ENCODE data around the gene PSG5.
"Not testable (repeated sequence)": the region's sequence is repeated elsewhere in the genome, so short reads cannot be mapped to it uniquely, and the experiment has no call there.

Gene PSG5

DNA sequence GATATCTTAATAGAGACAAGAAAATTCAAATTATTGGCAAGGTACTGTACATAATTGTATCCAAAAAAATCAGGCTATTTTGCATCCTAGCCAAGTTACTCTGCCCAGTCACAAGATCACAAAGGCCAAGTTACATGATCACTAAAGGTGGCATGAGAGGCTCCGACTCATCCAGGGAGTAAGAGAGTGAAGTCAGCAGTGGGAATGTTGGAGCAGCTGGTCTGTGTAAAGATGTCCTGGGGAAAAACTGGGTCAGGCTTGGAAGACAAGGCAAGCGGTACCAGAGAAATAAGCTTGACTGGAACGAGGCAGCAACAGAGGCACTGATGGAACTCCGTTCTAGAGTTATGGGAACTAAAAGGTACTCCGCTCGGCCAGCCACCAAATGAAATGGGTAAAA is 53.6 kb downstream of the PSG5 start:
- Histone ChIP-seq H3K4me3 (ENCODE audit: low read depth in 1 of 2, low read length in 1 of 2) (no peak overlapping the region), H3K36me3 (no peaks in the 10 kb centered on the region), H3K27me3 (no peaks in the 10 kb centered on the region), H3K4me1 (ENCODE audit: control insufficient read depth in 1 of 2, insufficient read depth in 1 of 2, low read depth in 1 of 2, low read length in 1 of 2) (no peaks in the 10 kb centered on the region), H3K27ac (no peak overlapping the region), H3K9me3 (no peaks in the 10 kb centered on the region)
- TF ChIP-seq, protein P1, sequence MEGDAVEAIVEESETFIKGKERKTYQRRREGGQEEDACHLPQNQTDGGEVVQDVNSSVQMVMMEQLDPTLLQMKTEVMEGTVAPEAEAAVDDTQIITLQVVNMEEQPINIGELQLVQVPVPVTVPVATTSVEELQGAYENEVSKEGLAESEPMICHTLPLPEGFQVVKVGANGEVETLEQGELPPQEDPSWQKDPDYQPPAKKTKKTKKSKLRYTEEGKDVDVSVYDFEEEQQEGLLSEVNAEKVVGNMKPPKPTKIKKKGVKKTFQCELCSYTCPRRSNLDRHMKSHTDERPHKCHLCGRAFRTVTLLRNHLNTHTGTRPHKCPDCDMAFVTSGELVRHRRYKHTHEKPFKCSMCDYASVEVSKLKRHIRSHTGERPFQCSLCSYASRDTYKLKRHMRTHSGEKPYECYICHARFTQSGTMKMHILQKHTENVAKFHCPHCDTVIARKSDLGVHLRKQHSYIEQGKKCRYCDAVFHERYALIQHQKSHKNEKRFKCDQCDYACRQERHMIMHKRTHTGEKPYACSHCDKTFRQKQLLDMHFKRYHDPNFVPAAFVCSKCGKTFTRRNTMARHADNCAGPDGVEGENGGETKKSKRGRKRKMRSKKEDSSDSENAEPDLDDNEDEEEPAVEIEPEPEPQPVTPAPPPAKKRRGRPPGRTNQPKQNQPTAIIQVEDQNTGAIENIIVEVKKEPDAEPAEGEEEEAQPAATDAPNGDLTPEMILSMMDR (IDR thresholded peaks at IDR 0.05), result no peak

DNA sequence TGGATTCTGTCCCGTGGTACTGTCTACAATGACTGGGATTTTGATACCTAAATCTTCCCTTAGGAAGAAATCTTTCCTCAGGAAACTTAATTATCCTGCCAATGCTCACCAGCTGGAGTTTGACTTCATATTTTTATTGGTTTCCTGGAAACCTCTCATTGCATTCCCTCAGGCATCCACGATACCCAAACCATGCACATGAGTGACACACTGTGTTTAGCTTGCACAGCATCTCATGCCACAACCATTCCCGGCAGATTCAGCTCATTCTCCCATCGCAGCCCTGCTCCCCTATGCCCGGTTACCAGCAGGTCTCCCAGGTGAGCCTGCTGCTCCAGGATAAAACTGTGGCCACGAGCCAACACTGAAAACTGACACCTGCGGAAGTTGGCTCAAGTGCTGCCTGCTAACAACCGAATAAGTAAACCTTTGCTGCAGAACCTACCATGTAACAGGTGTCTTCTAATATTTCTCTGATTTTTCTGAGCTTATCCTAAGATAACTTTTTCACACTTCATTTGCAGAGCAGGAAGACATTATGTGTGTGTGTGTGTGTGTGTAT is 55.0 kb downstream of the PSG5 start:
- H3K4me3 ChIP-seq (ENCODE audit: low read depth in 1 of 2, low read length in 1 of 2); H3K27me3 ChIP-seq; H3K4me1 ChIP-seq (ENCODE audit: control insufficient read depth in 1 of 2, insufficient read depth in 1 of 2, low read depth in 1 of 2, low read length in 1 of 2); H3K36me3 ChIP-seq; H3K27ac ChIP-seq; H3K9me3 ChIP-seq: not testable (repeated sequence)

GRCh38 chr19:43129197-43129596 is 57.1 kb downstream of the PSG5 start:
- H3K4me1 ChIP-seq (ENCODE audit: control insufficient read depth in 1 of 2, insufficient read depth in 1 of 2, low read depth in 1 of 2, low read length in 1 of 2); H3K27me3 ChIP-seq; H3K36me3 ChIP-seq; H3K27ac ChIP-seq; H3K4me3 ChIP-seq (ENCODE audit: low read depth in 1 of 2, low read length in 1 of 2); H3K9me3 ChIP-seq: not testable (repeated sequence)

GRCh38 chr19:43127336-43127735 is 59.0 kb downstream of the PSG5 start:
- H3K9me3 ChIP-seq; H3K27ac ChIP-seq; H3K4me3 ChIP-seq (ENCODE audit: low read depth in 1 of 2, low read length in 1 of 2); H3K27me3 ChIP-seq; H3K4me1 ChIP-seq (ENCODE audit: control insufficient read depth in 1 of 2, insufficient read depth in 1 of 2, low read depth in 1 of 2, low read length in 1 of 2); H3K36me3 ChIP-seq: not testable (repeated sequence)

- Histone ChIP-seq H3K4me3 (ENCODE audit: low read depth in 1 of 2, low read length in 1 of 2) (no peak overlapping the region), H3K27ac (no peak overlapping the region)
- TF ChIP-seq, protein P1 (IDR thresholded peaks at IDR 0.05), result no peak
Measured at GRCh38 chr19:43126720-43127119, 59.6 kb downstream of the PSG5 start.

GRCh38 chr19:43124360-43124759 is 62.0 kb downstream of the PSG5 start:
- Histone ChIP-seq H3K4me3 (ENCODE audit: low read depth in 1 of 2, low read length in 1 of 2) (no peak overlapping the region), H3K27ac (no peak overlapping the region), H3K27me3 (no peaks in the 10 kb centered on the region), H3K9me3 (no peaks in the 10 kb centered on the region), H3K36me3 (no peaks in the 10 kb centered on the region), H3K4me1 (ENCODE audit: control insufficient read depth in 1 of 2, insufficient read depth in 1 of 2, low read depth in 1 of 2, low read length in 1 of 2) (no peaks in the 10 kb centered on the region)
- TF ChIP-seq, protein P1 (IDR thresholded peaks at IDR 0.05), result no peak

More at GRCh38 chr19:43126720-43127119, 59.6 kb downstream of the PSG5 start:
- Histone ChIP-seq H3K27me3 (no peaks in the 10 kb centered on the region), H3K4me1 (ENCODE audit: control insufficient read depth in 1 of 2, insufficient read depth in 1 of 2, low read depth in 1 of 2, low read length in 1 of 2) (no peaks in the 10 kb centered on the region), H3K9me3 (no peaks in the 10 kb centered on the region), H3K36me3 (no peaks in the 10 kb centered on the region)

GRCh38 chr19:43120433-43121026 is 65.8 kb downstream of the PSG5 start:
- not testable (repeated sequence) for H3K27ac ChIP-seq

DNA sequence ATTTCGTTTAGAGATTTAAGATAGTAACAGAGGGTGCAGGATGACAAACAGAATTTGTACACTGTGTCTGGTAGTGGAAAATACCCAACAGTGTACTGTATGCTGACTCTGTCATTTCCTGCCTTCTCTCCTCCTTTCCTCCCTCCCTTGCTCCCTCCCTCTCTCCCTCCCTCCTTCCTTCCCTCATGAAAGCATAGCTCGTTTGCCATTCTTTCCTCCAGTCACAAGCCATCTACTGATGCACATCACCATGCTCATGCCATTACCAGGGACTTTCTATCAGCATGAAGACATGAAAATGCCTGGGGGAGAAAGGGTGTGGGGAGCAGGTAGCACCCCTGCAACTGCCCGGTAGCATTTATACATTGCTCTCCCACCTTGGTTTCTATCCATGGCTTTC is 66.8 kb downstream of the PSG5 start:
- H3K4me1 ChIP-seq (ENCODE audit: control insufficient read depth in 1 of 2, insufficient read depth in 1 of 2, low read depth in 1 of 2, low read length in 1 of 2); H3K9me3 ChIP-seq; H3K4me3 ChIP-seq (ENCODE audit: low read depth in 1 of 2, low read length in 1 of 2); H3K27me3 ChIP-seq; H3K36me3 ChIP-seq; H3K27ac ChIP-seq: not testable (repeated sequence)

More at GRCh38 chr19:43120433-43121026, 65.8 kb downstream of the PSG5 start:
- H3K27me3 ChIP-seq; H3K4me3 ChIP-seq (ENCODE audit: low read depth in 1 of 2, low read length in 1 of 2); H3K4me1 ChIP-seq (ENCODE audit: control insufficient read depth in 1 of 2, insufficient read depth in 1 of 2, low read depth in 1 of 2, low read length in 1 of 2); H3K9me3 ChIP-seq; H3K36me3 ChIP-seq: not testable (repeated sequence)

Measured in neutrophil (primary cell).